Measurements from ENCODE around the gene VPS13C.

Gene VPS13C, protein sequence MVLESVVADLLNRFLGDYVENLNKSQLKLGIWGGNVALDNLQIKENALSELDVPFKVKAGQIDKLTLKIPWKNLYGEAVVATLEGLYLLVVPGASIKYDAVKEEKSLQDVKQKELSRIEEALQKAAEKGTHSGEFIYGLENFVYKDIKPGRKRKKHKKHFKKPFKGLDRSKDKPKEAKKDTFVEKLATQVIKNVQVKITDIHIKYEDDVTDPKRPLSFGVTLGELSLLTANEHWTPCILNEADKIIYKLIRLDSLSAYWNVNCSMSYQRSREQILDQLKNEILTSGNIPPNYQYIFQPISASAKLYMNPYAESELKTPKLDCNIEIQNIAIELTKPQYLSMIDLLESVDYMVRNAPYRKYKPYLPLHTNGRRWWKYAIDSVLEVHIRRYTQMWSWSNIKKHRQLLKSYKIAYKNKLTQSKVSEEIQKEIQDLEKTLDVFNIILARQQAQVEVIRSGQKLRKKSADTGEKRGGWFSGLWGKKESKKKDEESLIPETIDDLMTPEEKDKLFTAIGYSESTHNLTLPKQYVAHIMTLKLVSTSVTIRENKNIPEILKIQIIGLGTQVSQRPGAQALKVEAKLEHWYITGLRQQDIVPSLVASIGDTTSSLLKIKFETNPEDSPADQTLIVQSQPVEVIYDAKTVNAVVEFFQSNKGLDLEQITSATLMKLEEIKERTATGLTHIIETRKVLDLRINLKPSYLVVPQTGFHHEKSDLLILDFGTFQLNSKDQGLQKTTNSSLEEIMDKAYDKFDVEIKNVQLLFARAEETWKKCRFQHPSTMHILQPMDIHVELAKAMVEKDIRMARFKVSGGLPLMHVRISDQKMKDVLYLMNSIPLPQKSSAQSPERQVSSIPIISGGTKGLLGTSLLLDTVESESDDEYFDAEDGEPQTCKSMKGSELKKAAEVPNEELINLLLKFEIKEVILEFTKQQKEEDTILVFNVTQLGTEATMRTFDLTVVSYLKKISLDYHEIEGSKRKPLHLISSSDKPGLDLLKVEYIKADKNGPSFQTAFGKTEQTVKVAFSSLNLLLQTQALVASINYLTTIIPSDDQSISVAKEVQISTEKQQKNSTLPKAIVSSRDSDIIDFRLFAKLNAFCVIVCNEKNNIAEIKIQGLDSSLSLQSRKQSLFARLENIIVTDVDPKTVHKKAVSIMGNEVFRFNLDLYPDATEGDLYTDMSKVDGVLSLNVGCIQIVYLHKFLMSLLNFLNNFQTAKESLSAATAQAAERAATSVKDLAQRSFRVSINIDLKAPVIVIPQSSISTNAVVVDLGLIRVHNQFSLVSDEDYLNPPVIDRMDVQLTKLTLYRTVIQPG (N-terminal part only)

DNA sequence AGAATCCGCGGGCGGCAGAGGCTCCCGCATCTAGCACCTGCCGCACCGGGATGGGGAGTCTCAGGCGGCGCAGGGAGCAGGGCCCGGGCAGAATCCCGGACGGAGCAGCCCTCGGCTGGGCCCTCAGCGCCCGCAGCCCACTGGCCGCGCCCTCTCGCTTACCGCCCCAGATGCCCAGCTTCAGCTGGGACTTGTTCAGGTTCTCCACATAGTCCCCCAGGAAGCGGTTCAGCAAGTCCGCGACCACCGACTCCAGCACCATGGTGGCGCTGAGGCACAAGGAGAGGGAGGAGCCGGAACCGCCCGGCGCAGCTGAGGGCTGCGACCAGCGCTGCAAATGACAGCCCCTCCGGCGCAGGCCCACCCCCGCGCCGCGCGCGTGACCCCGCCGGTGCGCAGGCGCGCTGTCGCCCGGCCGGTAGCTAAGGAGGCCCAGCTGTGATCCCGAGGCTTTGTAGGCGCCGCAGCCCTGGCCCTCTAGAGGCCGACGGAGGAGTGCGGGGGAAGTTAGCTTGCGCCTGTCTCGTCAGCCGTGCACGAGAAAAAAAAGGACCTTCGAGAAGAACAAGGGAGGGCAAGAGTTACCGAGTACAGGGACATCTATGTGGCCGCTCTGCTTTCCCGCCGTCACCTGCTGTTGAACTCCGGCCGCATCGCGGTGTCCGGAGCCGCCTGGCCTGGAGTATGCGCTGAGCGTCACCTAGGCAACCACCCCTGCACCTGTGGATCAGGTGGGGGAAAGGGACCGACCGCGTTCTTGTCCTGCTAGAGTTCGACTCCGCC, at the start of gene VPS13C:
Gene VPS13C (minus strand): TSS at position 335 of the 783 bp plus-strand sequence. CDS start 73 bp downstream, at position 262.
- peak; percentile 97 for DNase-seq (ENCODE audit: low spot score)

DNA sequence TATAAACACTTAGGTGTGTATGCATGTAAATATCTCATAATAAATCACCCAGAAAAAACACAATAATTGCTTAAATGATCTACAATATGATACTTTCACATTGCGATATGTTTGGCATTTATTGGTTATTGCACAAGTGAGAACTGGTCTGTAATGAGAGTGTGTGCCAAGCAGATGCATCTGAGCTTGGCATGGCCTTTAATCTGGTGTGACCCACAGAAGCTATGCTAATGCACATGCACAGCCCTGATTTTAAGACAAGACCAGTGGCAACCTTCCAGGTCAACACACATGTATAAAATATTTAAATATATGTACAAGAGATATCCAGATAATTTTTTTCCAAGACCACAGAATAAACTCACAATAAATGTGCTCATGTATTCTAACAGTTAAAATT, 49.2 kb upstream of the VPS13C start:
- DNase-seq (ENCODE audit: low spot score) = no peak

DNA sequence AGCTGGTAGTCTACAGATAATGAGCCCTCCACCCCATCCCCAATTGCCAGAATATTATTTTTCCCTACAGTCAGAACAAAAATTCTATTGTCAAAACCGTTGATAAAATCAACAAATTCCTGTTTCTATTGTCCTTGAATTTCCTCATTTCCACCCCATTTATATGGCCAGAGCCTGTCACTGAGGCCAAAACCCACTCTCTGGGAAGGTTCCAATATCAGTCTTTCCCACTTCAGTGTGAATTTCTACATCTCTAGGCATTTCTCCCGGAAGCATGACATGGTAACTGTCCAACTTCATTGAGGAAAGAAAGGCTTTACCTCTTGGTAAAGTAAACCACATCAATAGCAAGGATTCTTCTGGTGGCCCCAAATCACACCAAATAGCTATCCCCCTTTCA, 48.2 kb upstream of the VPS13C start:
- DNase-seq (ENCODE audit: low spot score) = no peak

DNA sequence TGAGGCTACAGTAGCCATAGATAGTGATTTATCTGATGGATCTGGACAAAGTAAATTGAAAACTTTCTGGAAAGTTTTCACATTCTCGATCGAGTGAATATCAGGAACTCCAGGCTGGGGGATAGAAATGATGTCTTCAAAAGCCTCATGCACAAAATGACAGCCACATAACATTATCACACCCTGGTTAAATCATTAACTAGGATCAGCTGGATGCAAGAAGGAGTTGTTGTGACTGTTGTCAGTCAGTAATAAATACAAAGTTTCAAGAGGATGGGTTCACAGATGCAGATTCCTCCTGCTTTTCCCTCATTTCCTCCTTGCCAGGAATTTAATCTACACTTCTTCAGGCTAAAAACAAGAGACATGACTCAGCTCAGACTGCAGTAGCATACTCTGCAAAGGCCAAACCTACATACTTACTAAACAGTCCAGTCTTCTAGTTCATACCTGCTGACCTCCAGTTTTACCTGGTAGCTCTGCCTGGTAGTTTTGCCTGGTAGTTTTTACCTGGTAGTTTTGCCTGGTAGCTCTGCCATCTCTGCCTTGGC, 47.4 kb upstream of the VPS13C start:
- DNase-seq (ENCODE audit: low spot score) = no peak

DNA sequence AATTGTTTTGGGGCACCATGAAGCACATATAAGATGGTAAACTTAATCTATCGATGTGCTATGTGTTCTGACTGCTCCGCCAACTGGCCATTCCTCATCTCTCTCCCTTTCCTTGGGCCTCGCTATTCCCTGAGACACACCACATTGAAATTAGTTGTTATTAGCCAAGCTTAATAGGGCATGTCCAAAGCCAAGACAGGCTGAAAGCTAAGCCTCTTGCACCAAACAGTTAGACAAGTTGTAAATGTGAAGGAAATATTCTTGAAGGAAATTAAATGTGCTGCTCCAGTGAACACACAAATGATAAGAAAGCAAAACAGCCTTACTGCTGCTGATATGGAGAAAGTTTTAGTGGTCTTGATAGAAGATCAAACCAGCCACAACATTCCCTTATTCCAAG, 45.8 kb upstream of the VPS13C start:
- DNase-seq (ENCODE audit: low spot score) = no peak

DNA sequence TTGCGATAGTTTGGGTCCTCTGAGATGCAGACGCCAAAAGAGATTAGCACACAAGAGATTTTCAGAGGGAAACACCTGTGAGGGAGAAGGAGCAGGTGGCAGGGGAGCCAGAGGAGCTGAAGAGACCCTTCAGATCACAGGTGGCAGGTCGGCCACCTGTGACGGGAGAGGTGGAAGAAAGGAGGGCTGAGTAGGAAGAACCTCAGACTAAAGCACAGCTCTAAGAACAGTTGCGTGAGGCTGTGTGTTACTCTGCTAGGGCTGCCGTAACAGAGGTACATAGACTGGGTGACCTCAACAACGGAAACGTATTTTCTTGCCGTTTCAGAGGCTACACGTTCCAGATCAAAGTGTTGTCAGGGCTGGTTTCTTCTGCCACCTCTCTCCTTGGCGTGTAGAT, 45.0 kb upstream of the VPS13C start:
- DNase-seq (ENCODE audit: low spot score) = no peak

DNA sequence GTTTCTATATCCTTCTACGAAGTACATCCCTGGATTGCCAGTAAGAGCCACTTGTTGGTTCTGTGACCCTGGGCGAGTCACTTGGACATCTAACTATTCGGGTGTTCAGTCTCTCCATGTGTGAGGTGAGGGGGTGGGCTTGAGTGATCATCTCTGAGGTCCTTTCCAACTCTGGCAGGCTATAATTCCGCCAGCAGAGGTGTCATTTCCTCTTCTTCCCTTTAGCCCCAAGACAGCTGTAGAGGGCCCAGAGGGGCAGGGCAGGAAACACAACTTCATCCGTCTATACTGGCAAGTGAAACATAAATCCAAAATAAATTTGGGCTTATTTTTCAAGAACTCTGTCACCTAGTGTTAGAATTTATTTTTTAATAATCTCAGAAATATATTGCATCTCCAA, 44.6 kb upstream of the VPS13C start:
- DNase-seq (ENCODE audit: low spot score) = no peak

DNA sequence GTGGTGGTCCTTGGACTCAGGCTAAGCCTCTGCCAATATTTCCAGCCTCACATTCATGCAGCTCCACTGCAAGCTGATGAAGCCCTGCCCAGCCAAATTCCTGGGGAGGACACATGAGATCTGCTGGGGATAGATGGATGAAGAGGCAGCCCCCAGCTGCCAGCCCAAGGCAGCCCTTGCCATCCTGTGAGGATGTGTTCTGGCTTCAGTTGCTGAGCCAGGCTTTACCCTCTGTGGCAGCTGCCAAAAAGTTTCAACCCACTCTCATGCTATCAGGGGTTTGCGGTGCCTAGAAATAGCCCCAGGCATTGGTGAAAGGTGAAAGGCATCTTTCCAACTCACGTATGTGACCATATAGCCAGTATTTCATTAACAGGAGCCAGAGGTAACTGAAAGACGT, 44.2 kb upstream of the VPS13C start:
- DNase-seq (ENCODE audit: low spot score) = no peak

DNA sequence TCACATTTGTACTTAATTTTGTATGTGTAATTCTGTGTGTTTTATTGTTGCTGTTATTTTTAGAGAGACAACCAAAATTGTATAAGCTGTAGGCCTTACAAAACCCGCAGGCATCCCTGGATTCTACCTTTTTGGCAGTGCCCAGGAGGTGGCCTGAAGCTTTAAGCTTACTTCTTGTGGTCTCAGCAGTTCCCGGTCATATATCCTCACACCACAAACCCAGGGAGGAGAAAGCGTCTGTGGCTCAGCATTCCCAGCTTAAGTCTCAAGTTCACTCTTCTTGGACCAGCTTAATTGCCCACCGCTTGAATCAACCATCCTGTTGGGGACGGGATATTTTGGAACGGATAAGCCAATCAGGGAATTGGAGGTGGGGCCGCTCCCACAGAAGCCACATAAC, 43.2 kb upstream of the VPS13C start:
- DNase-seq (ENCODE audit: low spot score) = no peak

DNA sequence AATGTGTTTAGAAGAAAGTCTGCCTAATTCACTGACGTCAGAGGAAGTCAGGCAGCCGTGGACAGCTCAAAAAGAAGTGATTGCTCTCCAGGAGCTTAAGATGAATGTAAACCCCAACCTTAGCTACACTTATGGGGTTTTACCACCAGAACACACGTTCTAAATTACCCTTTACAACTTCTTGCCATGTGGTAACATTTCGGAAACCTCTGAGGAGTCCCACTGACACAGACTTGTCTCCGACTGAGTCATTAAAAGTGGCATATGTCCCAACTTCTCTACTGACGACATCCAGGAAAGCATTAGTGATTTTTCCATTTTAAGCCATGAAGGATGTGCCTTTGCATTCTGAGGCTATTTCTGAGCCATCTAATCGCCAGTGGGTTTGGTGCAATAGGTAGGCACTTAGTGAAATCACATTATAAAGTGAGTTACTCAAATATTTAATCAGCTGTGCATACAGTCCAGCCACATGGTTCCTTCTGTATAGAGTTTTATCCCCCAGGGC, 38.9 kb upstream of the VPS13C start:
- DNase-seq (ENCODE audit: low spot score) = no peak

DNA sequence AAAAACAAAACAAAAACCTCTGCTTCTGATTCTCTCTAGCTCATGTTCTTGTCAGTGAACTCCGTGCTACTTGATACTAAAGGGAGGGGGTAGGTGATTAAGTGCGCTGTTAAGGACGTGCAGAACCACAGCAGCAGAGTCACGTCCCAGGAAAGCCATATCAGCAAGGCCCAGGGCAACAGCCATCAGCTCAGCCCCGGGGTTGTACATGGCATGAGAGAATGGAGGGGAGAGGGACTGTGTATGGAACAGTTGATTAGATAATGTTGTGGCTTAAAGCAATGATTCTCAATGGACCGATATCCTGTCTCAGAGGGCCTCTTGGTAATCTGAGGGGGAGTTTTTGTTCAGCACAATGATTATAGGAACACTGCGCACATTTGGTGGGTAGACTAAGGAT, 34.1 kb upstream of the VPS13C start:
- no peak for DNase-seq (ENCODE audit: low spot score)

DNA sequence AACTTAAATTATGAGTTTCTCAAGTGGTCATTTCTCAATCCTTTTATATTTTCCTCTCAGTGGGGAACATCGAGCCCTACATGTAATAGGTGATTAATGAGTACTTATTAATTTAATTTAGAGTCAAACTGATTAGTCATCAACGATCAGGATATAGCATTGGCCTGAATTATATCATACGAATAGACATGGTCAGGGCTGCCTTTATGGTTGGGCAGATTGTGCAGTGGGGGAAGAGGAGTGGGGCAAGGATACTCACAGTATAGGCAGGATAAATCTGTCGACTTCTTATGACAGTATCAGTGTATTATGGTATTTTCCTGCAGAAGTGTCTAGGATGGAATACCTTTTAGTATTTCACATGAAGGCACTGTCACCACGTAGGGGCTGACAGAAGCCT, 33.6 kb upstream of the VPS13C start:
- no peak for DNase-seq (ENCODE audit: low spot score)

DNA sequence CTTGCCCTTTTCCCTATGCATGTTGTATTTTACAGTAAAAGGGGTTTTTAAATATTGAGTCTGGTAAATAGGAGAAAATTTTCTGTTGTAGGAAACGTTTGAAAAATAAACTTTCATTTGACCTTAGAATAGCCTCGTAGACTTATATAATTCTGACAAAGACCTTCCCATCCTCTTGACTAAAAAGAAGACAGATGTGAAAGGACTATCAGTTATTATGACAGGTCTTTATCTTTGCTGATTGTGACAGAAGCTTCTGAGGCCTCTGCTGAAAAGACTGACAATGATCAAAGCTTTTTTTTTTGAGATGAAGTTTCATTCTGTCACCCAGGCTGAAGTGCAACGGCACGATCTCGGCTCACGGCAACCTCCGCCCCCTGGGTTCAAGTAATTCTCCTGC, 30.7 kb upstream of the VPS13C start:
- no peak for DNase-seq (ENCODE audit: low spot score)

DNA sequence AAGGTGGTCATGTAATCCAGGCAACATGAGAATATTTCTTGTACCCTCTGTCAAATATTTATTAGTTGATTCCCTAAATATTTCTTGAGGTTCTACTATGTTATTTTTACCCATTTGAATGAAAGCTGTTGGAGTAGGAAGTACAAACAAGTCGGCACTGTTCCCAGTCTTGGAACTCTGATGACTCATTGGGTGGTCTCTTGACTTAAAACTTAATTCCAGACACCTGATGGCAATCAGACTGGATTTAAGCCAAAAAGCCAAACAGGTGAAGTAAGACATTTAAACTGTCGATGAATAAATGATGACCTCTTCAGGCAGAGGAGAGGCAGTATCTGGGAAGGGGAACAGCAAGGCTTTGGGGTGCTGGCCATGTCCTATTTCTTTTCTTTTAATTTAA, 29.4 kb upstream of the VPS13C start:
- no peak for DNase-seq (ENCODE audit: low spot score)

DNA sequence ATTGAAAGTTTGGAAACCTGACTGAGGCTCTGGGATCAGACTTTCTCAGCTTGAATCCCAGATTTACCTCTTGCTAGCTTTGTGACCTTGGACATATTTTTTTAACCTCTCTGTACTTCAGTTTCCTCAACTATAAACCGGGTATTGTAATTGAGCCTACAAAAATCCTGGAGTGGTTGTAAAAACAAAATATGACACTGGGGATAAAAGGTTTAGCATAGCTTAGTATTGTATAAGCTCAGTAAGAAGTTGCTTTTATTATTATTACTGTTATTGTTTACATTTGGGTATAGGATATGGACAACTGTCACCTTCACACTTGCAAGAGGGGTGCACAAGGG, 28.1 kb upstream of the VPS13C start:
- no peak for DNase-seq (ENCODE audit: low spot score)

DNA sequence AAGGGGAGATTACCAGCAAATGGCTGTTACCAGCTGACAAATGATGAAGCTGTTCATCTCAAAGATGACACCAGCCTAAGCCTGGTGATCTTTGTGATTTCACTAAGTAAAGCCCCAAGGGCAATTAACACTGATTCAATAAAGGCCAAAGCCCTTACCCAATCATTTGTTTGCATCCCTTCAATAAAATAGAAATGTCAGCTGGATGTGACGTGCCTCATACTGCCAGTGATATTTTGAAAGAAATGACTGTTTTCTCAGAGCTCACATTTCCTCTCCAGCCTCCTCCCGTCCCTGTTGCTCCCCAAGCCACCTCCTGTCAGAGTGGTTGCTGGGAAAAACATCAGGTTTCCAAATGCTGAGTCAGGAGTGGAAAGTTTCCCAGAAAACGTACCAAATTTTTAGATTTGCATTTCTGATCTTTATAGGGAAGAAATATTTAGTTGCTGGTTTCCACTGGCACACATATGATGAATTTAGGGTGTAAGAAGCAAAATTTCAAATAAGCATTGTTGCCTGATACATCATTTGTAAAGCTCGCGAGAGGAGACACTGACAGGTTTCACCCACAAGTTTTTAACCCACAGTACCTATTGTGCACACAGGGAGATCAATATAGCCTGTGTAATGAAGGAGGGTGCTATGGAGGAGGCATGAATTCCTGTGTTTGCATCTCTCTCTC, 27.6 kb upstream of the VPS13C start:
- no peak for DNase-seq (ENCODE audit: low spot score)

DNA sequence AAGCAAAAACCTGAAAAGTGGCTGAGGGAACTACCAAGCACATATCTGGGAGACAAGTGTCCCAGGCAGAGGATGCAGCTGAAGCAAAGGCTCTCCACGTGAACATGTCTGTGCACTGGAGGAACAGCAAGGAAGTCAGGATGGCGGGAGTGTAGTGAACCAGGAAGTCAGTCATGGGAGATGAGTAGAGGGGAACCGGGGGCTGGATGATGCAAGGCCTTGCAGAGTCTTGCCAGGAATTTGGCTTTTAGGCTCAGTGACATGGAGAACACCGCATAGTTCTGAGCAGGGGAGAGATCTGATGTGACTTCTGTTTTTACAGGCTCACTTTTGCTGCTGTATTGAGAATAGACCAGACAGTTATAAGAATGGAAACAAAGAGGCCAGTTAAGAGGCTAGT, 25.5 kb upstream of the VPS13C start:
- DNase-seq (ENCODE audit: low spot score) = no peak

DNA sequence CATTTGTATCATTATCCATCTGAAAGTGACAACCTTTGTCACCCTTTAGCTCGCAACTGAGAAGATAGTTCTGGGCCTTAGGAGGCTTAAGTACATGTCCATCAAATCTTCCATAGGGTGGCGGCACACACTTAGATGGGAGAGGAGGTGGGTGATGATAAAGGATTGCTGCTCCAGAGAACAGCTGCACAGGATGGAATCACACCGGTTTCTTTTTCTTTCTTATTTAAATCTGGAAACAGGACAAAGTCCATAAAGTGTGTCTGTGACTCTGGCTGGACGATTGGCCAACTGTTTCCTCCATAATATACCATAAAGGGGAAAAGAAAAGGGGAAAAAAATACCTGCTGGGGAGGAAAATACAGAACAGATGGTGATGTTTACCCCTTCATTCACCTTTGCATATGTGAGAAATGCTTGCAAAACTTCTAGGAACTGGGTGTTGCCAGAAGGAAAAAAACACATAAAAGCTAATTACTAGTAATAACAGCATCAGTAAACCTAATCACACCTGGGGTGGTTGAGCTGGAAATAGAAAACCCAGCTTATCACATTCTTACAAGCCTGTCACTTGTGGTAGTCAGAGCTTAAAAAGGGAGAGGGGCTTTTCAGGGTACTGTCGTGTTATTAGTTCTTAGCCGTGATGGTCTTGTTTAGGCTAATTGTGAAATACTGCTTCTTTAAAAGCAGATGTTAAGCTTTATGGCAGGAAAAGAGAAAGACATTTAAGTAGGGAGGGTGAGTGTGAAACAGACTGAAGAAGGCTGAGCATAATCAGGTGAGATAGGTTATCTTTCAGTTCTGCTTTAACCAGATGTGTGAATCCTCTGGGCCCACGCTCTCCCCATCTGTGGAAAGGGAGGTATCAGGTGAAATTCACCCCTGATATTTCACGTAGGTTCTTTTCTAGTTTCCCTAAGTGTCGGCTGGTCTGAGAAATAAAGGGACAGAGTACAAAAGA, 23.2 kb upstream of the VPS13C start:
- no peak for DNase-seq (ENCODE audit: low spot score)

DNA sequence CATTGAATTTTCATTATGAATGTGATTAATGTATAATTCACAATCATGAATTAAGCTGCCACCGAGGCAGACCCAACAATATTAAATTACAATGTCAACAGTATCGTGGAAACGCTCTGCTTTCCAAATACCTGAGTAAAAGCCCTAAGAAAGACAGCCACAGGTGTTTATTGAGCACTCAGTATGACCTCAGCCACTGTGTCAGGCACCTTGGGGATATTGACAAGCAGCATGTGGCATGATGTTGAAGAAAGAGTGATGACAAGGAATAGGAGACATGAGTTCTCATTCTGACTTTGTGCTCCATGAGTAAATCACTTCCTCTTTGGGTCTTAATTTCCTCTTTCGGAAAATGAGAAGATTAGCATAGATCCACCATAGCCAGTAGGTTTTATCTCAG, 19.3 kb upstream of the VPS13C start:
- DNase-seq (ENCODE audit: low spot score) = no peak
